Fibroblast of lung (primary cell): Measurements from ENCODE around the gene SEM1.

Experiments
- CTCF ChIP-seq, 2 donors: IDR thresholded peaks in 1 of 2; conservative IDR thresholded peaks in 1 of 2; 1 replicate in 1 of 2; 2 replicates in 1 of 2; pipeline ENCODE4 v1.5.1; 2011 to 2012; ENCODE audit warnings: low read length in 2 of 2, control low read depth in 1 of 2, inconsistent platforms in 1 of 2, low read depth in 1 of 2, mild to moderate bottlenecking in 1 of 2
- EZH2 ChIP-seq: IDR thresholded peaks from 2 replicates; pipeline ENCODE4 v1.5.1; 2012; ENCODE audit warnings: low read length, control low read depth, mild to moderate bottlenecking; ENCODE audit errors: missing control alignments

- no peak for TF ChIP-seq EZH2
- no peak for TF ChIP-seq CTCF (conservative IDR thresholded peaks at IDR 0.05 in 1 of 2, IDR thresholded peaks at IDR 0.05 in 1 of 2; ENCODE audit: low read depth in 1 of 2, low read length in 2 of 2)
Measured at GRCh38 chr7:96700516-96700915, 9.1 kb downstream of the SEM1 start.
